GM12875 (cell line): ENCODE measurements around the gene LCE6A.

Experiments
- H3K4me3 ChIP-seq: one replicate; pipeline ENCODE4 v1.5.1; 2011; ENCODE audit warnings: low read depth, low read length, control low read depth
- TF ChIP-seq, protein P1 (sequence below): IDR thresholded peaks from 2 replicates; pipeline ENCODE4 v1.5.1; 2011; ENCODE audit warnings: low read depth, mild to moderate bottlenecking, control low read depth, inconsistent platforms, low read length, moderate library complexity, borderline replicate concordance; ENCODE audit not compliant: insufficient read depth

The LCE6A gene

GRCh38 chr1:152870831-152871730 is 28.4 kb downstream of the LCE6A start:
- no peak overlapping the region for H3K4me3 ChIP-seq
- TF ChIP-seq, protein P1, sequence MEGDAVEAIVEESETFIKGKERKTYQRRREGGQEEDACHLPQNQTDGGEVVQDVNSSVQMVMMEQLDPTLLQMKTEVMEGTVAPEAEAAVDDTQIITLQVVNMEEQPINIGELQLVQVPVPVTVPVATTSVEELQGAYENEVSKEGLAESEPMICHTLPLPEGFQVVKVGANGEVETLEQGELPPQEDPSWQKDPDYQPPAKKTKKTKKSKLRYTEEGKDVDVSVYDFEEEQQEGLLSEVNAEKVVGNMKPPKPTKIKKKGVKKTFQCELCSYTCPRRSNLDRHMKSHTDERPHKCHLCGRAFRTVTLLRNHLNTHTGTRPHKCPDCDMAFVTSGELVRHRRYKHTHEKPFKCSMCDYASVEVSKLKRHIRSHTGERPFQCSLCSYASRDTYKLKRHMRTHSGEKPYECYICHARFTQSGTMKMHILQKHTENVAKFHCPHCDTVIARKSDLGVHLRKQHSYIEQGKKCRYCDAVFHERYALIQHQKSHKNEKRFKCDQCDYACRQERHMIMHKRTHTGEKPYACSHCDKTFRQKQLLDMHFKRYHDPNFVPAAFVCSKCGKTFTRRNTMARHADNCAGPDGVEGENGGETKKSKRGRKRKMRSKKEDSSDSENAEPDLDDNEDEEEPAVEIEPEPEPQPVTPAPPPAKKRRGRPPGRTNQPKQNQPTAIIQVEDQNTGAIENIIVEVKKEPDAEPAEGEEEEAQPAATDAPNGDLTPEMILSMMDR = peak; percentile 46

DNA sequence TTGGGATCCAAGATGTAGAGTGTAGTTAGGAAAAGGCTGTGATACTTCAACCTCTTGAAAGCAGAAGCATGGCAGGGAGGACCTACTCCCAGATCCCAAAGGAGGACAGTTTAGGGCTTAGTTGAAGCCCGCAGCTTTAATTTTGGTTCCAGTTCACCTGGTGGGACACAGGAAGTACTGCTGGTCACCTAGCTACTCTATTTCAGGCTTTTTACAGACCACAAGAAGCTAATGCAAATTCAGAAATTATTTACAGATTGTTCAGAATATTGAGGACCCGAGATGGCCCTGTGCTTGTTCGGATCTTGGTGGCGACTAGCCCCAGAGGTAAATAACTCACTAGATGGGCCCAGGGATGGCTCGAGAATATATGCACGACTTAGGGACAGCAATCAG is 29.1 kb downstream of the LCE6A start:
- TF ChIP-seq, protein P1 = no peak
- H3K4me3 ChIP-seq = no peak overlapping the region

DNA sequence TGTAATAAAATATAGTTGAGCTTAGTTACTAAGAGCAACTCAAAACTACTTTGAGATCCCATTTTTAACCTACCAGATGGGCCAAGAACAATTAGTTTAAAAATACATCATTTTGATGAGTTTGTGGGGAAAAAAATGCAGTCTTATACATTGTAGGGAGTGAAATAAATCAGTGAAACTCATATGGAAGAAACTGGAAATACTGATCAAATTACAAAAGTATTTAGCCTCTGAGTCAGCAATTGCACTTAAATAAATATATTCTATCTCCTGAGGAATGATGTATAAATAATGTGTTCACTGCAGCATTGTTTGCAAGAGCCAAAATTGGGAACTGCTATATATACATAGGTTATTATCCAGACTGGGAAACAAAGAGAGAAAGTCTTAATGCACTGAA is 30.8 kb downstream of the LCE6A start:
- H3K4me3 ChIP-seq = no peak overlapping the region
- TF ChIP-seq, protein P1 = no peak

GRCh38 chr1:152876827-152877226 is 34.2 kb downstream of the LCE6A start:
- no peak overlapping the region for H3K4me3 ChIP-seq
- TF ChIP-seq, protein P1 = no peak

- TF ChIP-seq, protein P1 = peak; percentile 34; the same call in 1 of the 2 replicates
- no peak within 1 kb of the TSS for H3K4me3 ChIP-seq
Observed at GRCh38 chr1:152878042-152878441, 35.4 kb downstream of the LCE6A start, which contains the start of gene SMCP. Gene SMCP (plus strand): TSS chr1:152878322. CDS start chr1:152884423, 6,101 bp downstream.

- TF ChIP-seq, protein P1 = no peak
- no peak overlapping the region for H3K4me3 ChIP-seq
Observed at GRCh38 chr1:152879559-152880198, 37.0 kb downstream of the LCE6A start.
